GM23338 (cell line): ENCODE results near the gene AGTR1. TPM values are rescaled to one million over a fixed set of nuclear protein-coding genes. Genes with fewer than 3 reads are reported as not detected.
A peak's percentile ranks its signal among the peaks of the same experiment; 100 is the strongest.

ENCODE experiments used
- ATAC-seq: fragments of 200-7000 bp; cut with Tn5 transposase; 3 replicates; pipeline ENCODE4 v1.9.1; 2020
- DNase-seq: peaks from one replicate; pipeline ENCODE4 v3.0.0-alpha.2; 2015; ENCODE audit warnings: low spot score
- H2AFZ ChIP-seq: fragments of 200-600 bp; sonication (generic); 2 replicates; pipeline ENCODE4 v1.8.0; 2016; ENCODE audit warnings: antibody characterized with exemption, mild to moderate bottlenecking, moderate library complexity
- H3F3A ChIP-seq: fragments of 200-600 bp; sonication (generic); replicated peaks from 2 replicates; pipeline ENCODE4 v1.8.0; 2017; ENCODE audit warnings: antibody characterized with exemption, mixed run types, low read depth
- H3K27ac ChIP-seq: fragments of 200-600 bp; sonication (generic); 2 replicates; pipeline ENCODE4 v1.6.1; 2016; ENCODE audit warnings: low read depth
- H3K27me3 ChIP-seq: fragments of 200-600 bp; sonication (generic); 2 replicates; pipeline ENCODE4 v1.8.0; 2016; ENCODE audit warnings: mild to moderate bottlenecking, mixed run types, moderate library complexity; ENCODE audit not compliant: insufficient read depth
- H3K36me3 ChIP-seq: fragments of 200-600 bp; sonication (generic); 2 replicates; pipeline ENCODE4 v1.8.0; 2016; ENCODE audit warnings: mild to moderate bottlenecking; ENCODE audit not compliant: insufficient read depth
- H3K4me1 ChIP-seq: fragments of 200-600 bp; sonication (generic); 2 replicates; pipeline ENCODE4 v1.8.0; 2016; ENCODE audit warnings: mild to moderate bottlenecking, moderate library complexity; ENCODE audit not compliant: insufficient read depth
- H3K4me2 ChIP-seq: fragments of 200-600 bp; sonication (generic); 2 replicates; pipeline ENCODE4 v1.7.1; 2017; ENCODE audit warnings: mixed run types
- H3K4me3 ChIP-seq: fragments of 200-600 bp; sonication (generic); 2 replicates; pipeline ENCODE4 v1.6.1; 2016; ENCODE audit warnings: mixed run types
- H3K79me2 ChIP-seq: fragments of 200-600 bp; sonication (generic); replicated peaks from 2 replicates; pipeline ENCODE4 v1.8.0; 2017; ENCODE audit warnings: mild to moderate bottlenecking; ENCODE audit not compliant: insufficient read depth
- H3K9me2 ChIP-seq: fragments of 200-600 bp; sonication (generic); 2 replicates; pipeline ENCODE4 v1.8.0; 2017; ENCODE audit not compliant: insufficient read depth
- H4K20me1 ChIP-seq: fragments of 200-600 bp; sonication (generic); replicated peaks from 2 replicates; pipeline ENCODE4 v1.8.0; 2017; ENCODE audit warnings: mild to moderate bottlenecking; ENCODE audit not compliant: insufficient read depth
- H3K27ac Mint-ChIP-seq: 2 replicates; pipeline ENCODE4 v1.8.0; 2020; ENCODE audit warnings: inconsistent platforms, mild to moderate bottlenecking, moderate library complexity, mixed read lengths
- H3K27me3 Mint-ChIP-seq: 3 replicates; pipeline ENCODE4 v1.8.0; 2022; ENCODE audit warnings: low read depth, mild to moderate bottlenecking, moderate library complexity, mixed read lengths, inconsistent platforms; ENCODE audit not compliant: insufficient read depth, poor library complexity
- H3K36me3 Mint-ChIP-seq: 3 replicates; pipeline ENCODE4 v1.8.0; 2021; ENCODE audit warnings: low read depth, mild to moderate bottlenecking, inconsistent platforms, moderate library complexity, mixed read lengths
- H3K4me1 Mint-ChIP-seq: 3 replicates; pipeline ENCODE4 v1.8.0; 2020; ENCODE audit warnings: mild to moderate bottlenecking, inconsistent platforms, mixed read lengths
- H3K4me3 Mint-ChIP-seq: 3 replicates; pipeline ENCODE4 v1.8.0; 2021; ENCODE audit warnings: moderate library complexity, mild to moderate bottlenecking, inconsistent platforms, mixed read lengths
- H3K9me3 Mint-ChIP-seq: 3 replicates; pipeline ENCODE4 v1.8.0; 2020; ENCODE audit warnings: moderate library complexity, mild to moderate bottlenecking, inconsistent platforms, mixed read lengths
- CREB1 ChIP-seq: fragments of 250-450 bp; sonication (Bioruptor Pico); IDR thresholded peaks from 2 replicates; pipeline ENCODE4 v1.5.0; 2020; ENCODE audit warnings: low read depth, mild to moderate bottlenecking, moderate library complexity
- EZH2phosphoT487 ChIP-seq: fragments of 200-600 bp; sonication (generic); IDR thresholded peaks from one replicate; pipeline ENCODE4 v1.8.1; 2018; ENCODE audit warnings: antibody characterized with exemption; ENCODE audit not compliant: unreplicated experiment
- JUNB ChIP-seq: IDR thresholded peaks from one replicate; pipeline ENCODE4 v1.6.1; 2016; ENCODE audit warnings: antibody characterized with exemption; ENCODE audit not compliant: unreplicated experiment
- NANOG ChIP-seq: IDR thresholded peaks from 2 replicates; pipeline ENCODE4 v1.6.1; 2016; ENCODE audit warnings: antibody characterized with exemption, borderline replicate concordance
- STAT1 ChIP-seq: IDR thresholded peaks from one replicate; pipeline ENCODE4 v1.6.1; 2016; ENCODE audit warnings: antibody characterized with exemption; ENCODE audit not compliant: unreplicated experiment
- ZNF114 ChIP-seq: fragments of 250-450 bp; sonication (Bioruptor Pico); IDR thresholded peaks from 2 replicates; pipeline ENCODE4 v1.5.0; 2020; ENCODE audit warnings: mild to moderate bottlenecking, moderate library complexity
- long read RNA-seq: library from polyadenylated mRNA; unstranded; transcript quantifications from one replicate; pipeline ENCODE4 v2.0.0, GENCODE V29; 2020; ENCODE audit not compliant: unreplicated experiment
- polyA plus RNA-seq: library from polyadenylated mRNA; unstranded; fragments of >200 nt; fragmentation: Nextera tagmentation; extraction: Ambion mirVana; gene quantifications from 2 replicates; pipeline ENCODE4 v1.2.1, GENCODE V29; 2016
- total RNA-seq: library from RNA; depleted of rRNA; stranded (reverse); fragments of >200 nt; shearing (Covaris generic); gene quantifications from 2 replicates; pipeline ENCODE4 v1.2.3, GENCODE V29; 2014; rRNA removed
- TF ChIP-seq, protein P1 (sequence below): IDR thresholded peaks from 2 replicates; pipeline ENCODE4 v1.6.1; 2016; ENCODE audit warnings: antibody characterized with exemption
- TF ChIP-seq, protein P2 (sequence below): IDR thresholded peaks from one replicate; pipeline ENCODE4 v1.6.1; 2018; ENCODE audit warnings: antibody characterized with exemption; ENCODE audit not compliant: unreplicated experiment

Gene AGTR1
- total RNA-seq (0.35 TPM in 1 of 2 replicates, not detected in the other), polyA plus RNA-seq (0.16 TPM in 1 of 2 replicates, not detected in the other)
- long read RNA-seq: 0 reads

- peak within 1 kb of the TSS; percentile 64 for H3K4me3 ChIP-seq
- peak; percentile 84 for DNase-seq
- TF ChIP-seq CREB1 (CRISPR knock-in tag) (0 out of 2 replicates have a peak, but pooled peaks have one; percentile 2), JUNB (no peak)
- no peak within 1 kb of the TSS for H3K27ac Mint-ChIP-seq
- H3K4me1 Mint-ChIP-seq: peaks cover 7% of the 10 kb centered on the region
- H3K4me3 Mint-ChIP-seq: peak within 1 kb of the TSS; percentile 78
- H3K36me3 ChIP-seq: no peaks in the 10 kb centered on the region
- no peaks in the 10 kb centered on the region for H3K9me2 ChIP-seq
- no peaks in the 10 kb centered on the region for H3K4me1 ChIP-seq
- no peak within 1 kb of the TSS for H3K27ac ChIP-seq
- ATAC-seq: peak; percentile 96
- peaks cover 15% of the 10 kb centered on the region for H3K27me3 Mint-ChIP-seq
- H3K4me2 ChIP-seq: peak within 1 kb of the TSS; percentile 90
- H3K27me3 ChIP-seq: peaks cover 34% of the 10 kb centered on the region
- H3K79me2 ChIP-seq: no peaks in the 10 kb centered on the region
- no peaks in the 10 kb centered on the region for H3K9me3 Mint-ChIP-seq
- H2AFZ ChIP-seq: peak within 1 kb of the TSS; percentile 98
- no peaks in the 10 kb centered on the region for H3K36me3 Mint-ChIP-seq
- H3F3A ChIP-seq: no peaks in the 10 kb centered on the region
- no peaks in the 10 kb centered on the region for H4K20me1 ChIP-seq
Measured at GRCh38 chr3:148697306-148698189, at the start of gene AGTR1. Gene AGTR1, plus strand, starts transcription at chr3:148697903. Its CDS starts 43,133 bp downstream, at chr3:148741036.

GRCh38 chr3:148648685-148649352 lies 48.9 kb upstream of the AGTR1 start:
- Histone ChIP-seq H3K79me2 (no peaks in the 10 kb centered on the region), H3K27ac (no peak overlapping the region), H2AFZ (no peak overlapping the region), H3K4me2 (no peak overlapping the region), H3F3A (no peaks in the 10 kb centered on the region), H3K4me1 (no peaks in the 10 kb centered on the region), H3K9me2 (peaks cover 4% of the 10 kb centered on the region; the same call in 1 of the 2 replicates), H3K27me3 (no peaks in the 10 kb centered on the region), H4K20me1 (no peaks in the 10 kb centered on the region), H3K4me3 (no peak overlapping the region), H3K36me3 (no peaks in the 10 kb centered on the region)
- Mint-ChIP-seq H3K36me3 (no peaks in the 10 kb centered on the region), H3K4me3 (no peak overlapping the region), H3K27ac (no peak overlapping the region), H3K9me3 (no peaks in the 10 kb centered on the region), H3K27me3 (no peaks in the 10 kb centered on the region), H3K4me1 (peaks cover 6% of the 10 kb centered on the region; the same call in 2 of the 3 replicates)
- DNase-seq (no peak), ATAC-seq (no peak)
- TF ChIP-seq JUNB (no peak), ZNF114 (CRISPR knock-in tag) (no peak), NANOG (no peak), EZH2phosphoT487 (no peak), STAT1 (no peak)
- TF ChIP-seq, protein P1, sequence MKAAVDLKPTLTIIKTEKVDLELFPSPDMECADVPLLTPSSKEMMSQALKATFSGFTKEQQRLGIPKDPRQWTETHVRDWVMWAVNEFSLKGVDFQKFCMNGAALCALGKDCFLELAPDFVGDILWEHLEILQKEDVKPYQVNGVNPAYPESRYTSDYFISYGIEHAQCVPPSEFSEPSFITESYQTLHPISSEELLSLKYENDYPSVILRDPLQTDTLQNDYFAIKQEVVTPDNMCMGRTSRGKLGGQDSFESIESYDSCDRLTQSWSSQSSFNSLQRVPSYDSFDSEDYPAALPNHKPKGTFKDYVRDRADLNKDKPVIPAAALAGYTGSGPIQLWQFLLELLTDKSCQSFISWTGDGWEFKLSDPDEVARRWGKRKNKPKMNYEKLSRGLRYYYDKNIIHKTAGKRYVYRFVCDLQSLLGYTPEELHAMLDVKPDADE: no peak
- TF ChIP-seq, protein P2, sequence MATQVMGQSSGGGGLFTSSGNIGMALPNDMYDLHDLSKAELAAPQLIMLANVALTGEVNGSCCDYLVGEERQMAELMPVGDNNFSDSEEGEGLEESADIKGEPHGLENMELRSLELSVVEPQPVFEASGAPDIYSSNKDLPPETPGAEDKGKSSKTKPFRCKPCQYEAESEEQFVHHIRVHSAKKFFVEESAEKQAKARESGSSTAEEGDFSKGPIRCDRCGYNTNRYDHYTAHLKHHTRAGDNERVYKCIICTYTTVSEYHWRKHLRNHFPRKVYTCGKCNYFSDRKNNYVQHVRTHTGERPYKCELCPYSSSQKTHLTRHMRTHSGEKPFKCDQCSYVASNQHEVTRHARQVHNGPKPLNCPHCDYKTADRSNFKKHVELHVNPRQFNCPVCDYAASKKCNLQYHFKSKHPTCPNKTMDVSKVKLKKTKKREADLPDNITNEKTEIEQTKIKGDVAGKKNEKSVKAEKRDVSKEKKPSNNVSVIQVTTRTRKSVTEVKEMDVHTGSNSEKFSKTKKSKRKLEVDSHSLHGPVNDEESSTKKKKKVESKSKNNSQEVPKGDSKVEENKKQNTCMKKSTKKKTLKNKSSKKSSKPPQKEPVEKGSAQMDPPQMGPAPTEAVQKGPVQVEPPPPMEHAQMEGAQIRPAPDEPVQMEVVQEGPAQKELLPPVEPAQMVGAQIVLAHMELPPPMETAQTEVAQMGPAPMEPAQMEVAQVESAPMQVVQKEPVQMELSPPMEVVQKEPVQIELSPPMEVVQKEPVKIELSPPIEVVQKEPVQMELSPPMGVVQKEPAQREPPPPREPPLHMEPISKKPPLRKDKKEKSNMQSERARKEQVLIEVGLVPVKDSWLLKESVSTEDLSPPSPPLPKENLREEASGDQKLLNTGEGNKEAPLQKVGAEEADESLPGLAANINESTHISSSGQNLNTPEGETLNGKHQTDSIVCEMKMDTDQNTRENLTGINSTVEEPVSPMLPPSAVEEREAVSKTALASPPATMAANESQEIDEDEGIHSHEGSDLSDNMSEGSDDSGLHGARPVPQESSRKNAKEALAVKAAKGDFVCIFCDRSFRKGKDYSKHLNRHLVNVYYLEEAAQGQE: no peak
